Measurements from ENCODE around the gene GTF3C5. TPM values are rescaled to one million over a fixed set of nuclear protein-coding genes. Genes with fewer than 3 reads are reported as not detected.

The GTF3C5 gene
- total and polyA plus RNA-seq, 2 of the 4 experiments (the other 2 are of a cell fraction) = 49.1 to 52.3 TPM

DNA sequence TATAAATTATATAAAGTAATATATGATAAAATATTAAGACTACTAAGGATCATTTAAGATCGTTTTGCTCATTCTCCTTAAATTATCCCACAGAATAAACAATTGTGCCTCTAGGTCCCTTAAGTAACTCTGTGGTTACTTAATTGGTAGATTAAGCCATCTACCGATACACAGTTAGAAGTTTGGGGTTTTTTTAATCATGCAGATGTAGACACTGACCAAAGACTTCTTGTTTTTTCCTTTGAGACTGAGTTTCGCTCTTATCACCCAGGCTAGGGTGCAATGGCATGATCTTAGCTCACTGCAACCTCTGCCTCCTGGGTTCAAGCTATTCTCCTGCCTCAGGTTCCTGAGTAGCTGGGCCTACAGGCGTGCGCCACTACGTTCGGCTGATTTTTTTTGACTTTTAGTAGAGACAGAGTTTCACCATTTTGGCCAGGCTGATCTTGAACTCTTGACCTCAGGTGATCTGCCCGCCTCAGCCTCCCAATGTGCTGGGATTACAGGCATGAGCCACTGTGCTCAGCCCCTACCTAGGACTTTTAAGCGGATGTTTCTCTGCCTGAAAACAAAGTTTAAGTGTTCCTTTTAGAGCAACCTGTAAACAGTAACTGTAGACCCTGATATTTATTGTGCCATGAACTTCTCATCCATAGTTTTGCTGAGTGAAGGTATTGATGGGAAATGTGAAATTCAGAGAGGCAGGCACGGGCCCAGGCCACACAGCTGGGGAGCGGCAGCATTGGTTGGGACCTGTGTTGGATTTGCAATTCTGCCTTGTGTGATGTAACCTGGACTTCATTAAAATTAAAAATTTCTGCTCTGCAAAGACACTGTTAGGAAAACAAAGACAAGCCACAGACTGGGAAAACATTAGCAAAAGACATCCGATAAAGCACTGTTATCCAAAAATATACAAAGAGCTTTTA, 42.6 kb downstream of the GTF3C5 start:
- Histone ChIP-seq H3K56ac (ENCODE audit: extremely low read depth, insufficient read depth, low read length) (no peak overlapping the region), H4K91ac (ENCODE audit: insufficient read depth, low read depth, low read length) (no peak overlapping the region), H3K79me1 (ENCODE audit: low read depth in 1 of 2, low read length in 2 of 2) (no peaks in the 10 kb centered on the region), H3K9me1 (ENCODE audit: insufficient read depth, low read length) (no peaks in the 10 kb centered on the region), H2AK5ac (ENCODE audit: low read depth, low read length) (no peak overlapping the region), H3K23ac (ENCODE audit: low read depth, low read length) (no peak overlapping the region), H2BK120ac (ENCODE audit: low read depth, low read length) (no peak overlapping the region), H3K27ac (ENCODE audit: insufficient read depth, low read length) (no peak overlapping the region), H2AFZ (replicated peaks; ENCODE audit: low read length, poor library complexity) (no peak overlapping the region), H2AK9ac (replicated peaks; ENCODE audit: low read depth, low read length, poor library complexity) (no peak overlapping the region), H4K5ac (ENCODE audit: low read depth, low read length) (no peak overlapping the region), H2BK15ac (ENCODE audit: low read depth, low read length) (no peak overlapping the region), H3K4me3 (ENCODE audit: insufficient read depth, low read depth, low read length) (no peak overlapping the region), H3K27me3 (ENCODE audit: control insufficient read depth, insufficient read depth, low read length) (peaks cover 4% of the 10 kb centered on the region), H2BK5ac (ENCODE audit: low read depth, low read length, poor library complexity, severe bottlenecking) (no peak overlapping the region), H3K4ac (ENCODE audit: low read depth, low read length) (no peak overlapping the region), H3K4me2 (ENCODE audit: low read depth, low read length) (no peak overlapping the region), H3K14ac (replicated peaks; ENCODE audit: low read depth, low read length) (no peak overlapping the region), H3K36me3 (ENCODE audit: control insufficient read depth, insufficient read depth, low read length) (no peaks in the 10 kb centered on the region; the same call in 1 of the 2 replicates), H3K9me3 (ENCODE audit: control insufficient read depth, insufficient read depth, low read length) (no peaks in the 10 kb centered on the region), H3K18ac (ENCODE audit: low read depth, low read length) (no peak overlapping the region), H3K9ac (ENCODE audit: low read depth, low read length) (no peak overlapping the region), H2BK20ac (ENCODE audit: low read depth, low read length) (no peak overlapping the region), H3K4me1 (ENCODE audit: control insufficient read depth, insufficient read depth, low read length) (peaks cover 7% of the 10 kb centered on the region), H4K20me1 (ENCODE audit: insufficient read depth, low read length) (peaks cover 11% of the 10 kb centered on the region; the same call in 1 of the 2 replicates), H4K8ac (ENCODE audit: low read depth in 2 of 2, low read length in 2 of 2) (no peak overlapping the region)
- dilution Hi-C loops (cut with HindIII; ENCODE audit: low sequenced_read_pairs, unreplicated experiment) (no loop called here), intact Hi-C loops (cut with micrococcal nuclease) (no loop called here), in situ Hi-C loops (cut with MboI; ENCODE audit: low sequenced_read_pairs) (no loop called here)
- DNase-seq (no peak), ATAC-seq (ENCODE audit: low read depth) (no peak)
- WGBS, 2 experiments (ENCODE audit: extremely low coverage in 2 of 2, insufficient read length in 1 of 2) = 95% methylated on average over 6 of the region's 12 CpGs; no CpG with 5 or more reads in 1 of the 2 experiments
- ChIA-PET CTCF (interaction anchor here (2.9 kb wide), 1 partner anchor 71 kb away, joined by 10 read pairs; no protein-coding TSS in a partner anchor), POLR2A (ENCODE audit: unreplicated experiment) (no interaction called here)
- no TSS peak for BruUV-seq (replicated peaks)
- TF ChIP-seq BHLHE40 (IDR thresholded peaks at IDR 0.05; ENCODE audit: low read depth, low read length) (no peak), SMC3 (IDR thresholded peaks at IDR 0.05; ENCODE audit: low read depth, low read length) (no peak), USF2 (IDR thresholded peaks at IDR 0.05; ENCODE audit: low read depth, low read length) (no peak), CEBPB (IDR thresholded peaks at IDR 0.05; ENCODE audit: low read depth, low read length) (no peak), MAZ (IDR thresholded peaks at IDR 0.05; ENCODE audit: borderline replicate concordance, low read depth, low read length) (no peak), POLR2A (IDR thresholded peaks at IDR 0.05; ENCODE audit: low read depth, low read length) (no peak), MXI1 (IDR thresholded peaks at IDR 0.05; ENCODE audit: borderline replicate concordance, low read depth, low read length) (no peak), CHD1 (IDR thresholded peaks at IDR 0.05; ENCODE audit: low read depth, low read length) (no peak), RAD21 (IDR thresholded peaks at IDR 0.05; ENCODE audit: low read length) (no peak), RCOR1 (IDR thresholded peaks at IDR 0.05; ENCODE audit: insufficient replicate concordance, low read length) (no peak), MAFK (IDR thresholded peaks at IDR 0.05; ENCODE audit: low read depth, low read length) (no peak), NFE2L2 (IDR thresholded peaks at IDR 0.05; ENCODE audit: low read depth, low read length) (no peak), CTCF (conservative IDR thresholded peaks at IDR 0.05; ENCODE audit: low read depth, low read length) (no peak)
- TF ChIP-seq, protein P1, sequence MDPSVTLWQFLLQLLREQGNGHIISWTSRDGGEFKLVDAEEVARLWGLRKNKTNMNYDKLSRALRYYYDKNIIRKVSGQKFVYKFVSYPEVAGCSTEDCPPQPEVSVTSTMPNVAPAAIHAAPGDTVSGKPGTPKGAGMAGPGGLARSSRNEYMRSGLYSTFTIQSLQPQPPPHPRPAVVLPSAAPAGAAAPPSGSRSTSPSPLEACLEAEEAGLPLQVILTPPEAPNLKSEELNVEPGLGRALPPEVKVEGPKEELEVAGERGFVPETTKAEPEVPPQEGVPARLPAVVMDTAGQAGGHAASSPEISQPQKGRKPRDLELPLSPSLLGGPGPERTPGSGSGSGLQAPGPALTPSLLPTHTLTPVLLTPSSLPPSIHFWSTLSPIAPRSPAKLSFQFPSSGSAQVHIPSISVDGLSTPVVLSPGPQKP (IDR thresholded peaks at IDR 0.05; ENCODE audit: borderline replicate concordance, low read depth, low read length) = no peak
